Measurements from ENCODE around the gene C1QTNF5.

GRCh38 chr11:119369132-119369925 is 28.6 kb upstream of the C1QTNF5 start:
- TF ChIP-seq CTCF (IDR thresholded peaks at IDR 0.05 in 4 of 5, conservative IDR thresholded peaks at IDR 0.05 in 1 of 5) (no peak), POLR2A (IDR thresholded peaks at IDR 0.05) (peak in 1 of 2 donors; percentile 15)

Data from gastrocnemius medialis (tissue), 4 donors.